NCI-H510A treated with DMSO at 0.1 percent for 48 hours (cell line): Measurements from ENCODE around the gene LMOD2.

Experiments used
- DNase-seq: peaks from one replicate; lab custom pipeline; 2025; lab: John Stamatoyannopoulos, UW

Gene LMOD2

GRCh38 chr7:123673137-123673732 is 17.6 kb downstream of the LMOD2 start:
- no peak for DNase-seq

- DNase-seq, result no peak
Observed at GRCh38 chr7:123673752-123674398, 18.2 kb downstream of the LMOD2 start.

- DNase-seq, result no peak
Observed at GRCh38 chr7:123674399-123675180, 18.9 kb downstream of the LMOD2 start.

- DNase-seq, result no peak
Observed at GRCh38 chr7:123675181-123675473, 19.5 kb downstream of the LMOD2 start.

- DNase-seq, result no peak
Observed at GRCh38 chr7:123677061-123677715, 21.5 kb downstream of the LMOD2 start.

GRCh38 chr7:123679614-123680013 is 23.9 kb downstream of the LMOD2 start:
- DNase-seq, result no peak

- no peak for DNase-seq
Observed at GRCh38 chr7:123680580-123680979, 24.9 kb downstream of the LMOD2 start.

GRCh38 chr7:123681561-123681960 is 25.9 kb downstream of the LMOD2 start:
- DNase-seq, result no peak

- peak; percentile 59 for DNase-seq
Observed at GRCh38 chr7:123682690-123683089, 27.0 kb downstream of the LMOD2 start.

- DNase-seq, result no peak
Observed at GRCh38 chr7:123687161-123687560, 31.5 kb downstream of the LMOD2 start.

GRCh38 chr7:123687727-123688126 is 32.1 kb downstream of the LMOD2 start:
- DNase-seq, result no peak

GRCh38 chr7:123689250-123689649 is 33.6 kb downstream of the LMOD2 start:
- DNase-seq, result no peak

- DNase-seq, result no peak
Observed at GRCh38 chr7:123690550-123690949, 34.9 kb downstream of the LMOD2 start.

GRCh38 chr7:123692471-123692877 is 36.8 kb downstream of the LMOD2 start:
- no peak for DNase-seq

- no peak for DNase-seq
Observed at GRCh38 chr7:123695944-123696677, 40.4 kb downstream of the LMOD2 start.

- DNase-seq, result no peak
Observed at GRCh38 chr7:123705211-123705901, 49.7 kb downstream of the LMOD2 start.

GRCh38 chr7:123709525-123709924 is 53.9 kb downstream of the LMOD2 start:
- DNase-seq, result no peak

- no peak for DNase-seq
Observed at GRCh38 chr7:123710683-123711082, 55.0 kb downstream of the LMOD2 start.

- DNase-seq, result no peak
Observed at GRCh38 chr7:123711832-123712293, 56.2 kb downstream of the LMOD2 start.

GRCh38 chr7:123712619-123713018 is 57.0 kb downstream of the LMOD2 start:
- no peak for DNase-seq
